HG02938 (cell line): ENCODE measurements around the gene AGXT.
"Not testable (repeated sequence)": the region's sequence is repeated elsewhere in the genome, so short reads cannot be mapped to it uniquely, and the experiment has no call there.

Source experiments
- ATAC-seq: cut with Tn5 transposase; IDR thresholded peaks from one replicate; pipeline ENCODE4 v1.9.1; 2021; ENCODE audit warnings: mild to moderate bottlenecking, moderate library complexity; ENCODE audit not compliant: unreplicated experiment

The AGXT gene

GRCh38 chr2:240839152-240840143, 29.2 kb upstream of the AGXT start:
- no peak for ATAC-seq

GRCh38 chr2:240840435-240841060, 28.1 kb upstream of the AGXT start:
- no peak for ATAC-seq

- not testable (repeated sequence) for ATAC-seq
Observed at GRCh38 chr2:240846309-240846708, 22.3 kb upstream of the AGXT start.

- ATAC-seq: no peak
Observed at GRCh38 chr2:240846873-240847595, 21.6 kb upstream of the AGXT start.

GRCh38 chr2:240847817-240848216, 20.8 kb upstream of the AGXT start:
- no peak for ATAC-seq

GRCh38 chr2:240848900-240849680, 19.5 kb upstream of the AGXT start:
- no peak for ATAC-seq

GRCh38 chr2:240850026-240850425, 18.6 kb upstream of the AGXT start:
- ATAC-seq: no peak

- ATAC-seq: no peak
Observed at GRCh38 chr2:240850756-240851077, 17.9 kb upstream of the AGXT start.

GRCh38 chr2:240851078-240851991, 17.3 kb upstream of the AGXT start:
- no peak for ATAC-seq

GRCh38 chr2:240852671-240853314, 15.8 kb upstream of the AGXT start:
- no peak for ATAC-seq

GRCh38 chr2:240855670-240856069, 13.0 kb upstream of the AGXT start:
- no peak for ATAC-seq

GRCh38 chr2:240856151-240856980, 12.3 kb upstream of the AGXT start:
- ATAC-seq: no peak

- ATAC-seq: no peak
Observed at GRCh38 chr2:240857039-240858008, 11.3 kb upstream of the AGXT start.

- no peak for ATAC-seq
Observed at GRCh38 chr2:240858321-240858720, 10.3 kb upstream of the AGXT start.

- no peak for ATAC-seq
Observed at GRCh38 chr2:240858871-240859270, 9.8 kb upstream of the AGXT start.

GRCh38 chr2:240861547-240861946, 7.1 kb upstream of the AGXT start:
- no peak for ATAC-seq

- ATAC-seq: no peak
Observed at GRCh38 chr2:240864475-240864874, 4.1 kb upstream of the AGXT start.
